Ovary (tissue), 9 donors: ENCODE data around the gene MALRD1. TPM values are rescaled to one million over a fixed set of nuclear protein-coding genes. Genes with fewer than 3 reads are reported as not detected.

ENCODE experiments used
- DNase-seq, 5 donors: peaks; one replicate each; pipeline ENCODE4 v3.0.0-alpha.2; 2019 to 2020
- H3K27ac ChIP-seq, 2 donors: fragments of 200-600 bp; one replicate each; pipeline versions ENCODE4 v1.5.1 to v1.8.0; 2019 to 2022
- H3K27me3 ChIP-seq: fragments of 200-600 bp; one replicate; pipeline ENCODE4 v1.8.0; 2022
- H3K36me3 ChIP-seq: fragments of 200-600 bp; sonication (generic); one replicate; pipeline ENCODE4 v1.5.1; 2019
- H3K4me1 ChIP-seq: one replicate; pipeline ENCODE4 v1.8.1; 2013; ENCODE audit warnings: mild to moderate bottlenecking, moderate library complexity; ENCODE audit not compliant: insufficient read depth
- H3K4me3 ChIP-seq: fragments of 200-600 bp; sonication (generic); one replicate; pipeline ENCODE4 v1.5.1; 2017
- H3K9me3 ChIP-seq, 2 donors: fragments of 200-600 bp in 1 of 2; sonication (generic) in 1 of 2; one replicate each; pipeline versions ENCODE4 v1.5.1 to v1.8.1; 2013 to 2019; ENCODE audit warnings: mild to moderate bottlenecking in 1 of 2, moderate library complexity in 1 of 2
- EP300 ChIP-seq: sonication (generic); formaldehyde crosslinking; IDR thresholded peaks from one replicate; pipeline ENCODE4 v1.6.1; 2017; ENCODE audit warnings: antibody characterized with exemption
- POLR2A ChIP-seq: fragments of 450-650 bp; IDR thresholded peaks from one replicate; pipeline ENCODE4 v1.6.1; 2017; ENCODE audit warnings: antibody characterized with exemption, mild to moderate bottlenecking, moderate library complexity
- WGBS, 3 donors: extraction: QIAGEN DNeasy Blood & Tissue Kit in 1 of 3; methylation state at CpG; one replicate each; pipeline versions ENCODE4 v1.1.5 to v1.1.7; 2013 to 2017; 5-methylcytosine and 5-hydroxymethylcytosine counted together
- intact Hi-C, 4 donors: fragments of 100-400 bp; cut with DNase I; formaldehyde crosslinking; loops; one replicate each; pipeline versions ENCODE4 v1.11.0 to v1.15.1; 2022 to 2023
- polyA plus RNA-seq, 2 donors: library from polyadenylated mRNA; stranded (reverse); fragments of 200-250 nt in 1 of 2; fragments of 350-450 nt in 1 of 2; fragmentation: Illumina TruSeq in 1 of 2; extraction: RNeasy Lipid Tissue Mini Kit (QIAGEN cat#74804) in 1 of 2; gene quantifications; one replicate each; pipeline ENCODE4 v1.2.3, GENCODE V29; 2013 to 2014
- total RNA-seq, 7 donors: library from RNA; depleted of rRNA in 2 of 7; stranded (reverse); fragments of >200 nt in 2 of 7; fragmentation: NEBNext Ultra II Directional in 3 of 7; extraction: Animal tissue kit (Norgen Biotek cat#: 25700) in 3 of 7; gene quantifications; one replicate each; pipeline versions ENCODE4 v1.1.0 to v1.2.4, GENCODE V29; 2016 to 2023
- TF ChIP-seq, protein P1 (sequence below), 3 donors: fragments of 450-650 bp in 2 of 3; fragments of 200-600 bp in 1 of 3; IDR thresholded peaks; one replicate each; pipeline versions ENCODE4 v1.5.1 to v1.8.0; 2016 to 2022; ENCODE audit warnings: antibody characterized with exemption in 3 of 3, mild to moderate bottlenecking in 1 of 3
- donor health status: DM: no; HTN: no; CAD: no; lungs with moderate emphysema.
- donor health status: DM: no; HTN: no; CAD: no.
- donor health status: Bipolar disorder and iron deficiency.
- donor health status: DM: yes; HTN: yes; CAD: no.
- donor health status: DM: no; HTN: no; CAD: no.
- donor health status: DM: yes; HTN: yes; CAD: no.

The MALRD1 gene
- total and polyA plus RNA-seq, 9 donors = 0.56 to 12.1 (median 1.9) TPM

DNA sequence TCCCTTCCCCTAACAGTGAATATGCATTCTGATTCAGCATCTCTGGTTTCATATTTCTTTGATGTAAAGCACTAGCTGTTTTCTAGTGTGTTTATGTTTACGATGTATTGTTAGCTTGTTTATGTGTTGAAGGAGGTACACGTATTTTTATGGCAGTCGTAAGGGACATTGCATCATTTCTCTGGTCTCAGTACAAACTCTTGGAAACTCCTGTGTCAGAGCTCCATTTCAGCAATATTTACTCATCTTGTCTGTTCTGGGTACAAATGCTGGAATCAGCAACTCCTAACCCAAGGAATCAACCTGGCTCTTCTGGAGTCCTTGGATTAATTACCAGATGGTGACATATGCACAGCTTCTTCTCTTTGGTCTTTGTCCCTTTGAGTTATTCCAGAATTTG, 497.6 kb downstream of the MALRD1 start:
- Histone ChIP-seq H3K9me3 (no peaks in the 10 kb centered on the region), H3K27ac (no peak overlapping the region), H3K4me1 (no peaks in the 10 kb centered on the region), H3K27me3 (no peaks in the 10 kb centered on the region), H3K36me3 (no peaks in the 10 kb centered on the region), H3K4me3 (no peak overlapping the region)
- no peak for DNase-seq
- WGBS, 3 donors = 74 to 81% (median 74%) methylated on average over 3 of the region's 3 CpGs
- intact Hi-C loops = no loop called here
- TF ChIP-seq, protein P1, sequence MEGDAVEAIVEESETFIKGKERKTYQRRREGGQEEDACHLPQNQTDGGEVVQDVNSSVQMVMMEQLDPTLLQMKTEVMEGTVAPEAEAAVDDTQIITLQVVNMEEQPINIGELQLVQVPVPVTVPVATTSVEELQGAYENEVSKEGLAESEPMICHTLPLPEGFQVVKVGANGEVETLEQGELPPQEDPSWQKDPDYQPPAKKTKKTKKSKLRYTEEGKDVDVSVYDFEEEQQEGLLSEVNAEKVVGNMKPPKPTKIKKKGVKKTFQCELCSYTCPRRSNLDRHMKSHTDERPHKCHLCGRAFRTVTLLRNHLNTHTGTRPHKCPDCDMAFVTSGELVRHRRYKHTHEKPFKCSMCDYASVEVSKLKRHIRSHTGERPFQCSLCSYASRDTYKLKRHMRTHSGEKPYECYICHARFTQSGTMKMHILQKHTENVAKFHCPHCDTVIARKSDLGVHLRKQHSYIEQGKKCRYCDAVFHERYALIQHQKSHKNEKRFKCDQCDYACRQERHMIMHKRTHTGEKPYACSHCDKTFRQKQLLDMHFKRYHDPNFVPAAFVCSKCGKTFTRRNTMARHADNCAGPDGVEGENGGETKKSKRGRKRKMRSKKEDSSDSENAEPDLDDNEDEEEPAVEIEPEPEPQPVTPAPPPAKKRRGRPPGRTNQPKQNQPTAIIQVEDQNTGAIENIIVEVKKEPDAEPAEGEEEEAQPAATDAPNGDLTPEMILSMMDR (IDR thresholded peaks at IDR 0.05) = no peak
- TF ChIP-seq EP300 = no peak
- no peak for TF ChIP-seq POLR2A

DNA sequence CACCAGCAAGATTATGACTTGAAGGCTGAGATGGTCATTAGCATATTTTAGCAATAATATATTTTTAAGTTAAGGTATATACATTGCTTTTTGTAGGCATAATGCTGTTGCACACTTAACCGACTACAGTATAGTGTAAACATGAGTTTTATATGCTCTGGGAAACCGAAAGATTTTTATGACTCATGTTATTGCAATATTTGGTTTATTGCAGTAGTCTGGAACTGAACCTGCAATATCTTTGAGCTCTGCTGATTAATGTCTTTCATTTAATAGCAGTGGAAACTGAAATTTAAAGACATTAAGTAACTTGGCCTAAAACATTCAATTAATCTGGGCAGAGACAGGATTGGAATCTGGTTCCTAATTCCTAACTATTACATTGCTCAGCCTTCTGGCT, 500.9 kb downstream of the MALRD1 start:
- no peak for DNase-seq
- Histone ChIP-seq H3K27ac (no peak overlapping the region), H3K9me3 (no peaks in the 10 kb centered on the region), H3K4me1 (no peaks in the 10 kb centered on the region), H3K36me3 (no peaks in the 10 kb centered on the region), H3K4me3 (no peak overlapping the region), H3K27me3 (no peaks in the 10 kb centered on the region)
- WGBS, 3 donors = 73 to 92% (median 91%) methylated on average over 2 of the region's 2 CpGs
- intact Hi-C loops = no loop called here
- TF ChIP-seq POLR2A (no peak), EP300 (no peak)
- TF ChIP-seq, protein P1 (IDR thresholded peaks at IDR 0.05) = no peak

DNA sequence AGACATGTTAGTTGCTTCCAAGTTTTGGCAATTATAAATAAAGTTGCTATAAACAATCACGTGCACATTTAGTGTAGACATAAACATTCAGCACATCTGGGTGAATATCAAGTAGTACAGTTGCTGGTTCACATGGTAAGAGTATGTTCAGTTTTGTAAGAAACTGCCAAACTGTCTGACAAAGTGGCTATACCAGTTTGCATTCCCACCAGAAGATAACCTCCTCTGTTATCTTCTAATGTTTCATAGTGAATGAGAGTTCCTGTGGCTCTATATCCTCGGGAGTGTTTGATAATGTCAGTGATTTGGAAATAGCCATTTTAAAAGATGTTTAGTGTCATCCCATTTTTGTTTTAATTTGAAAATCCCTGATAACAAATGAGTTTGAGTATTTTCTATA, 508.1 kb downstream of the MALRD1 start:
- no peaks in the 10 kb centered on the region for H3K36me3 ChIP-seq
- H3K4me1 ChIP-seq = no peaks in the 10 kb centered on the region
- WGBS, 3 donors = 50 to 68% (median 50%) methylated on average over 2 of the region's 2 CpGs
- intact Hi-C loops = no loop called here
- no peaks in the 10 kb centered on the region for H3K27me3 ChIP-seq
- no peaks in the 10 kb centered on the region for H3K9me3 ChIP-seq
- no peak overlapping the region for H3K27ac ChIP-seq
- TF ChIP-seq EP300 = no peak
- TF ChIP-seq, protein P1 (IDR thresholded peaks at IDR 0.05) = no peak
- no peak for TF ChIP-seq POLR2A
- DNase-seq = no peak
- no peak overlapping the region for H3K4me3 ChIP-seq

DNA sequence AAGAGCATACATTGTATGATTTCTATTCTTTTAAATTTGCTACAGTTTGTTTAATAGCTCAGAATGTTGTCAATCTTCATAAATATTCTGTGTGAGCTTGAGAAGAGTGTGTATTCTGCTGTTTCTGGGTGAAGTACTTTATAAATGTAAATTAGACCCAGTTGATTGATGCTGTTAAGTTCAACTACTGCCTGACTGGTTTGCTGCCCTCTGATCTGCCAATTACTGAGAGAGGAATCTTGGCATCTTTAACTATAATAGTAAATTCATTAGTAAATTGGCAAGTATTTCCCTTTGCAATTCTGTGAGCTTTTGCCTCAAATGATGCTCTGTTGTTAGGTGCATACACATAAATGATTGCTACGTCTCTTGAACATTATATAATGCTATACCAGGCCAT, 512.6 kb downstream of the MALRD1 start:
- intact Hi-C loops = no loop called here
- Histone ChIP-seq H3K27ac (no peak overlapping the region), H3K4me3 (no peak overlapping the region), H3K27me3 (no peaks in the 10 kb centered on the region), H3K4me1 (peaks cover 2% of the 10 kb centered on the region), H3K36me3 (no peaks in the 10 kb centered on the region), H3K9me3 (no peaks in the 10 kb centered on the region)
- TF ChIP-seq EP300 (no peak), POLR2A (no peak)
- TF ChIP-seq, protein P1 (IDR thresholded peaks at IDR 0.05) = no peak
- DNase-seq = no peak
- 84 to 95% (median 86%) methylated on average over 1 of the region's 1 CpG for WGBS, 3 donors
